HepG2 (cell line): Measurements from ENCODE around the gene SYT17. TPM values are rescaled to one million over a fixed set of nuclear protein-coding genes. Genes with fewer than 3 reads are reported as not detected.

Source experiments
- CREM ChIP-seq, 2 experiments: sonication (generic) in 1 of 2; formaldehyde crosslinking in 1 of 2; IDR thresholded peaks; 2 replicates each; pipeline versions ENCODE4 v1.4.0 to v1.6.1; 2016 to 2020; ENCODE audit warnings: antibody characterized with exemption in 1 of 2, mild to moderate bottlenecking in 1 of 2, missing genetic modification reagents in 1 of 2
- GTF3A ChIP-seq: sonication (generic); formaldehyde crosslinking; conservative IDR thresholded peaks from 2 replicates; pipeline ENCODE4 v1.4.0; 2020; ENCODE audit warnings: mild to moderate bottlenecking, missing genetic modification reagents
- HHEX ChIP-seq: IDR thresholded peaks from 2 replicates; pipeline ENCODE4 v1.6.1; 2016; ENCODE audit warnings: control low read depth
- KDM5A ChIP-seq: fragments of 200-600 bp; sonication (generic); IDR thresholded peaks from 2 replicates; pipeline ENCODE4 v1.7.0; 2018; ENCODE audit warnings: antibody characterized with exemption, mild to moderate bottlenecking, low read length, borderline replicate concordance
- NFE2L2 ChIP-seq: fragments of 150-350 bp; IDR thresholded peaks from 2 replicates; pipeline ENCODE4 v1.6.1; 2014; ENCODE audit warnings: low read length
- RBAK ChIP-seq: sonication (generic); formaldehyde crosslinking; IDR thresholded peaks from 2 replicates; pipeline ENCODE4 v1.5.1; 2020; ENCODE audit warnings: mild to moderate bottlenecking, missing genetic modification reagents
- RFXANK ChIP-seq: IDR thresholded peaks from 2 replicates; pipeline ENCODE4 v1.6.1; 2016
- TCF12 ChIP-seq, 2 experiments: fragments of 450-650 bp in 1 of 2; sonication (generic) in 1 of 2; formaldehyde crosslinking in 1 of 2; IDR thresholded peaks; 2 replicates each; pipeline versions ENCODE4 v1.6.1 to v1.8.0; 2017 to 2022; ENCODE audit warnings: antibody characterized with exemption in 1 of 2, mild to moderate bottlenecking in 1 of 2, missing genetic modification reagents in 1 of 2, moderate library complexity in 1 of 2
- THYN1 ChIP-seq: sonication (generic); formaldehyde crosslinking; IDR thresholded peaks from 2 replicates; pipeline ENCODE4 v1.8.1; 2023; ENCODE audit warnings: low read depth, mild to moderate bottlenecking, moderate library complexity, missing genetic modification reagents, borderline replicate concordance
- WIZ ChIP-seq: sonication (generic); formaldehyde crosslinking; IDR thresholded peaks from 2 replicates; pipeline ENCODE4 v1.5.1; 2020; ENCODE audit warnings: mild to moderate bottlenecking, missing genetic modification reagents
- ZBTB7A ChIP-seq: sonication (generic); formaldehyde crosslinking; IDR thresholded peaks from 2 replicates; pipeline ENCODE4 v1.8.0; 2022; ENCODE audit warnings: mild to moderate bottlenecking, missing genetic modification reagents
- ZMYM4 ChIP-seq: sonication (generic); formaldehyde crosslinking; IDR thresholded peaks from 2 replicates; pipeline ENCODE4 v1.8.1; 2023; ENCODE audit warnings: mild to moderate bottlenecking, missing genetic modification reagents
- ZNF3 ChIP-seq: IDR thresholded peaks from 2 replicates; pipeline ENCODE4 v1.7.0; 2017; ENCODE audit warnings: inconsistent platforms
- ZNF317 ChIP-seq: sonication (generic); formaldehyde crosslinking; IDR thresholded peaks from 2 replicates; pipeline ENCODE4 v1.5.0; 2020; ENCODE audit warnings: mild to moderate bottlenecking, missing genetic modification reagents
- ZNF333 ChIP-seq: sonication (generic); formaldehyde crosslinking; IDR thresholded peaks from 2 replicates; pipeline ENCODE4 v1.4.0; 2020; ENCODE audit warnings: mild to moderate bottlenecking, missing genetic modification reagents, borderline replicate concordance
- ZNF558 ChIP-seq: sonication (generic); formaldehyde crosslinking; IDR thresholded peaks from 2 replicates; pipeline ENCODE4 v1.9.0; 2022; ENCODE audit warnings: mild to moderate bottlenecking, missing genetic modification reagents, borderline replicate concordance
- ZNF605 ChIP-seq: sonication (generic); formaldehyde crosslinking; IDR thresholded peaks from 2 replicates; pipeline ENCODE4 v1.8.0; 2022; ENCODE audit warnings: mild to moderate bottlenecking, missing genetic modification reagents
- ZNF614 ChIP-seq: IDR thresholded peaks from 2 replicates; pipeline ENCODE4 v1.6.1; 2018; ENCODE audit warnings: missing biosample characterization, missing genetic modification reagents, inconsistent platforms, borderline replicate concordance
- polyA plus RNA-seq, 8 experiments: library from polyadenylated mRNA; depleted of rRNA in 3 of 8; stranded (reverse) in 7 of 8; unstranded in 1 of 8; fragments of >200 nt; fragmentation: Illumina TruSeq in 4 of 8; extraction: Trizol in 4 of 8; gene quantifications; 2 replicates each; pipeline versions ENCODE4 v1.2.1 to v1.2.3, GENCODE V29; 2011 to 2016; ENCODE audit warnings: low read depth in 4 of 8, missing spikeins in 1 of 8, mixed read lengths in 1 of 8; ENCODE audit not compliant: insufficient read depth in 1 of 8
- total RNA-seq, 5 experiments: library from RNA; depleted of rRNA; stranded (reverse); fragments of >200 nt; fragmentation: Illumina TruSeq; extraction: Trizol; gene quantifications; 2 replicates each; pipeline ENCODE4 v1.2.3, GENCODE V29; 2016; ENCODE audit warnings: low read depth in 1 of 5
- TF ChIP-seq, protein P1 (sequence below): sonication (generic); formaldehyde crosslinking; IDR thresholded peaks from 2 replicates; pipeline ENCODE4 v1.4.0; 2020; ENCODE audit warnings: missing genetic modification reagents
- TF ChIP-seq, protein P2 (sequence below): sonication (generic); formaldehyde crosslinking; IDR thresholded peaks from 2 replicates; pipeline ENCODE4 v1.5.1; 2020; ENCODE audit warnings: mild to moderate bottlenecking, missing genetic modification reagents, moderate library complexity
- TF ChIP-seq, protein P3 (sequence below): sonication (generic); formaldehyde crosslinking; IDR thresholded peaks from 2 replicates; pipeline ENCODE4 v1.8.0; 2022; ENCODE audit warnings: mild to moderate bottlenecking, missing genetic modification reagents

SYT17 gene
- total and polyA plus RNA-seq, 2 of the 13 experiments (the other 11 are each of a cell fraction or from before 2014, with no cell fraction given) = 0.44 TPM; not detected in 1

DNA sequence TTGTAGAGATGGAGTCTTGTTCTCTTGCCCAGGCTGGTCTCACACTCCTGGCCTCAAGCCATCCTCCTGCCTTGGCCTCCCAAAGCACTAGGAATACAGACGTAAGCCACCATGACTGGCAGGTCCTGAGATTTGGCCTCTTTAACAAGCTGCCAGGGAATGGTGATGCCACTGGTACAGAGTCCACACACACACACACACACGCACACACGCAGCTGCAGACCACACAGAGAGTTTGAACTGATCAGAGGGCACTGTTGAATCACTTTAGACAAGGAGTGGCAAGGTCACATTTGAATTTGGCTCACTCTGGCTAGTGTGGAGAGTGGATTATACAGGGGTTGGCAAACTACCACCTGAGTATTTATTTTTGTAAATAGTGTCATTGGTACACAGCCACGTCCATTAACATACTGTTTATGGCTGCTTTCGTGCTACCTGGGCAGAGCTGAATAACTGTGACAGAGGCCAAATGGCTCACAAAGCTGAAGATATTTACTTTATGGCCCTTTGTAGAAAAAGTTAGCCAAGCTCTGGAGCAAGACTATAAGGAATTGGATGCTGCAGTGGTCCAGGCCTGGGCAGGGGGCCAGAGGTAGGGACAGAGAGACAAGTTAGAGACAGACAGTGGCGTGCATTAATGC, 44.4 kb upstream of the SYT17 start (continued):
- peak; percentile 61; the same call in 1 of the 2 replicates for TF ChIP-seq ZNF614 (CRISPR knock-in tag)
- TF ChIP-seq ZNF605 = 0 out of 2 replicates have a peak, but pooled peaks have one; percentile 44
- TF ChIP-seq ZNF333 (CRISPR knock-in tag) = no peak
- TF ChIP-seq, protein P1, sequence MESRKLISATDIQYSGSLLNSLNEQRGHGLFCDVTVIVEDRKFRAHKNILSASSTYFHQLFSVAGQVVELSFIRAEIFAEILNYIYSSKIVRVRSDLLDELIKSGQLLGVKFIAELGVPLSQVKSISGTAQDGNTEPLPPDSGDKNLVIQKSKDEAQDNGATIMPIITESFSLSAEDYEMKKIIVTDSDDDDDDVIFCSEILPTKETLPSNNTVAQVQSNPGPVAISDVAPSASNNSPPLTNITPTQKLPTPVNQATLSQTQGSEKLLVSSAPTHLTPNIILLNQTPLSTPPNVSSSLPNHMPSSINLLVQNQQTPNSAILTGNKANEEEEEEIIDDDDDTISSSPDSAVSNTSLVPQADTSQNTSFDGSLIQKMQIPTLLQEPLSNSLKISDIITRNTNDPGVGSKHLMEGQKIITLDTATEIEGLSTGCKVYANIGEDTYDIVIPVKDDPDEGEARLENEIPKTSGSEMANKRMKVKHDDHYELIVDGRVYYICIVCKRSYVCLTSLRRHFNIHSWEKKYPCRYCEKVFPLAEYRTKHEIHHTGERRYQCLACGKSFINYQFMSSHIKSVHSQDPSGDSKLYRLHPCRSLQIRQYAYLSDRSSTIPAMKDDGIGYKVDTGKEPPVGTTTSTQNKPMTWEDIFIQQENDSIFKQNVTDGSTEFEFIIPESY (CRISPR knock-in tag) = peak; percentile 45; the same call in 1 of the 2 replicates
- no peak for TF ChIP-seq ZMYM4 (CRISPR knock-in tag)
- TF ChIP-seq KDM5A = no peak
- TF ChIP-seq RFXANK (CRISPR knock-in tag) = no peak
- no peak for TF ChIP-seq GTF3A (CRISPR knock-in tag)
- 0 out of 2 replicates have a peak, but pooled peaks have one; percentile 62 for TF ChIP-seq ZBTB7A
- TF ChIP-seq, protein P2, sequence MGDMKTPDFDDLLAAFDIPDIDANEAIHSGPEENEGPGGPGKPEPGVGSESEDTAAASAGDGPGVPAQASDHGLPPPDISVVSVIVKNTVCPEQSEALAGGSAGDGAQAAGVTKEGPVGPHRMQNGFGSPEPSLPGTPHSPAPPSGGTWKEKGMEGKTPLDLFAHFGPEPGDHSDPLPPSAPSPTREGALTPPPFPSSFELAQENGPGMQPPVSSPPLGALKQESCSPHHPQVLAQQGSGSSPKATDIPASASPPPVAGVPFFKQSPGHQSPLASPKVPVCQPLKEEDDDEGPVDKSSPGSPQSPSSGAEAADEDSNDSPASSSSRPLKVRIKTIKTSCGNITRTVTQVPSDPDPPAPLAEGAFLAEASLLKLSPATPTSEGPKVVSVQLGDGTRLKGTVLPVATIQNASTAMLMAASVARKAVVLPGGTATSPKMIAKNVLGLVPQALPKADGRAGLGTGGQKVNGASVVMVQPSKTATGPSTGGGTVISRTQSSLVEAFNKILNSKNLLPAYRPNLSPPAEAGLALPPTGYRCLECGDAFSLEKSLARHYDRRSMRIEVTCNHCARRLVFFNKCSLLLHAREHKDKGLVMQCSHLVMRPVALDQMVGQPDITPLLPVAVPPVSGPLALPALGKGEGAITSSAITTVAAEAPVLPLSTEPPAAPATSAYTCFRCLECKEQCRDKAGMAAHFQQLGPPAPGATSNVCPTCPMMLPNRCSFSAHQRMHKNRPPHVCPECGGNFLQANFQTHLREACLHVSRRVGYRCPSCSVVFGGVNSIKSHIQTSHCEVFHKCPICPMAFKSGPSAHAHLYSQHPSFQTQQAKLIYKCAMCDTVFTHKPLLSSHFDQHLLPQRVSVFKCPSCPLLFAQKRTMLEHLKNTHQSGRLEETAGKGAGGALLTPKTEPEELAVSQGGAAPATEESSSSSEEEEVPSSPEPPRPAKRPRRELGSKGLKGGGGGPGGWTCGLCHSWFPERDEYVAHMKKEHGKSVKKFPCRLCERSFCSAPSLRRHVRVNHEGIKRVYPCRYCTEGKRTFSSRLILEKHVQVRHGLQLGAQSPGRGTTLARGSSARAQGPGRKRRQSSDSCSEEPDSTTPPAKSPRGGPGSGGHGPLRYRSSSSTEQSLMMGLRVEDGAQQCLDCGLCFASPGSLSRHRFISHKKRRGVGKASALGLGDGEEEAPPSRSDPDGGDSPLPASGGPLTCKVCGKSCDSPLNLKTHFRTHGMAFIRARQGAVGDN (CRISPR knock-in tag) = peak; percentile 39; the same call in 1 of the 2 replicates
- TF ChIP-seq RBAK (CRISPR knock-in tag) = no peak
- TF ChIP-seq ZNF317 = 0 out of 2 replicates have a peak, but pooled peaks have one; percentile 27
- TF ChIP-seq HHEX = 0 out of 2 replicates have a peak, but pooled peaks have one; percentile 59
- TF ChIP-seq THYN1 (CRISPR knock-in tag) = no peak
- peak; percentile 8; the same call in 1 of the 2 replicates for TF ChIP-seq NFE2L2
- TF ChIP-seq WIZ = peak; percentile 33; the same call in 1 of the 2 replicates
- no peak for TF ChIP-seq ZNF3 (CRISPR knock-in tag)
- no peak for TF ChIP-seq ZNF558 (CRISPR knock-in tag)
- TF ChIP-seq, protein P3, sequence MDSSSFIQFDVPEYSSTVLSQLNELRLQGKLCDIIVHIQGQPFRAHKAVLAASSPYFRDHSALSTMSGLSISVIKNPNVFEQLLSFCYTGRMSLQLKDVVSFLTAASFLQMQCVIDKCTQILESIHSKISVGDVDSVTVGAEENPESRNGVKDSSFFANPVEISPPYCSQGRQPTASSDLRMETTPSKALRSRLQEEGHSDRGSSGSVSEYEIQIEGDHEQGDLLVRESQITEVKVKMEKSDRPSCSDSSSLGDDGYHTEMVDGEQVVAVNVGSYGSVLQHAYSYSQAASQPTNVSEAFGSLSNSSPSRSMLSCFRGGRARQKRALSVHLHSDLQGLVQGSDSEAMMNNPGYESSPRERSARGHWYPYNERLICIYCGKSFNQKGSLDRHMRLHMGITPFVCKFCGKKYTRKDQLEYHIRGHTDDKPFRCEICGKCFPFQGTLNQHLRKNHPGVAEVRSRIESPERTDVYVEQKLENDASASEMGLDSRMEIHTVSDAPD (CRISPR knock-in tag) = peak; percentile 89; the same call in 1 of the 2 replicates
- TF ChIP-seq CREM (IDR thresholded peaks at IDR 0.05) = peak; percentile 36; the same call in 1 of the 2 replicates
- TF ChIP-seq CREM (CRISPR knock-in tag; IDR thresholded peaks at IDR 0.05) = no peak
- TF ChIP-seq TCF12 (IDR thresholded peaks at IDR 0.05) = no peak
- no peak for TF ChIP-seq TCF12 (CRISPR knock-in tag; IDR thresholded peaks at IDR 0.05)
